Muscle layer of colon (tissue), 2 donors: ENCODE data around the gene PCDHB1.
A peak's percentile ranks its signal among the peaks of the same experiment; 100 is the strongest.

Experiments
- H3K27ac ChIP-seq: one replicate; pipeline ENCODE4 v1.7.0; 2013; ENCODE audit warnings: low read depth, mild to moderate bottlenecking, low read length, moderate library complexity
- H3K27me3 ChIP-seq, 2 donors: one replicate each; pipeline ENCODE4 v1.7.0; 2013; ENCODE audit warnings: low read length in 2 of 2, mild to moderate bottlenecking in 2 of 2; ENCODE audit not compliant: insufficient read depth in 2 of 2, control insufficient read depth in 1 of 2
- H3K36me3 ChIP-seq: one replicate; pipeline ENCODE4 v1.7.0; 2013; ENCODE audit warnings: mild to moderate bottlenecking, low read length; ENCODE audit not compliant: insufficient read depth
- H3K4me1 ChIP-seq: one replicate; pipeline ENCODE4 v1.7.0; 2013; ENCODE audit warnings: mild to moderate bottlenecking, low read length; ENCODE audit not compliant: insufficient read depth
- H3K4me3 ChIP-seq, 2 donors: one replicate each; pipeline ENCODE4 v1.7.0; 2013; ENCODE audit warnings: low read length in 2 of 2, low read depth in 1 of 2, mild to moderate bottlenecking in 1 of 2, moderate library complexity in 1 of 2
- H3K9ac ChIP-seq: one replicate; pipeline ENCODE4 v1.7.0; 2013; ENCODE audit warnings: low read length
- H3K9me3 ChIP-seq: one replicate; pipeline ENCODE4 v1.7.0; 2013; ENCODE audit warnings: mild to moderate bottlenecking, low read length
- donor health status: abdominal sarcoma.
- donor health status: Adenocarcinoma of cecum.

Gene PCDHB1

GRCh38 chr5:141050622-141051520, at the start of gene PCDHB1:
Gene PCDHB1, plus strand, starts transcription at chr5:141051374. Its CDS starts 97 bp downstream, at chr5:141051471.
- peak within 1 kb of the TSS; percentile 38 to 87 for H3K4me3 ChIP-seq
- no peaks in the 10 kb centered on the region for H3K36me3 ChIP-seq
- H3K27ac ChIP-seq, result no peak within 1 kb of the TSS
- peaks cover 0 to 10% of the 10 kb centered on the region in 2 donors for H3K27me3 ChIP-seq
- peaks cover 5% of the 10 kb centered on the region for H3K4me1 ChIP-seq
- H3K9ac ChIP-seq, result no peak within 1 kb of the TSS
- H3K9me3 ChIP-seq, result no peaks in the 10 kb centered on the region

GRCh38 chr5:141001446-141001843, 49.7 kb upstream of the PCDHB1 start:
- H3K4me3 ChIP-seq, result no peak overlapping the region
- H3K27me3 ChIP-seq, result no peaks in the 10 kb centered on the region
- H3K4me1 ChIP-seq, result peaks cover 11% of the 10 kb centered on the region
- no peaks in the 10 kb centered on the region for H3K36me3 ChIP-seq
- no peak overlapping the region for H3K27ac ChIP-seq
- H3K9ac ChIP-seq, result no peak overlapping the region
- no peaks in the 10 kb centered on the region for H3K9me3 ChIP-seq

GRCh38 chr5:141001844-141002604, 49.1 kb upstream of the PCDHB1 start:
- H3K27me3 ChIP-seq, result no peaks in the 10 kb centered on the region
- H3K4me1 ChIP-seq, result peaks cover 11% of the 10 kb centered on the region
- no peak overlapping the region for H3K9ac ChIP-seq
- H3K36me3 ChIP-seq, result no peaks in the 10 kb centered on the region
- no peaks in the 10 kb centered on the region for H3K9me3 ChIP-seq
- H3K4me3 ChIP-seq, result no peak overlapping the region
- no peak overlapping the region for H3K27ac ChIP-seq

- Histone ChIP-seq H3K4me1 (peaks cover 11% of the 10 kb centered on the region), H3K36me3 (no peaks in the 10 kb centered on the region), H3K4me3 (no peak overlapping the region), H3K9ac (no peak overlapping the region), H3K9me3 (no peaks in the 10 kb centered on the region), H3K27me3 (no peaks in the 10 kb centered on the region), H3K27ac (no peak overlapping the region)
These were observed 48.6 kb upstream of the PCDHB1 start for GRCh38 chr5:141002605-141002965.

GRCh38 chr5:141003031-141003430, 48.1 kb upstream of the PCDHB1 start:
- H3K9ac ChIP-seq, result no peak overlapping the region
- no peaks in the 10 kb centered on the region for H3K36me3 ChIP-seq
- no peak overlapping the region for H3K4me3 ChIP-seq
- H3K27ac ChIP-seq, result no peak overlapping the region
- no peaks in the 10 kb centered on the region for H3K27me3 ChIP-seq
- H3K9me3 ChIP-seq, result no peaks in the 10 kb centered on the region
- peaks cover 11% of the 10 kb centered on the region for H3K4me1 ChIP-seq

- Histone ChIP-seq H3K36me3 (no peaks in the 10 kb centered on the region), H3K4me3 (no peak overlapping the region), H3K9me3 (no peaks in the 10 kb centered on the region), H3K4me1 (peaks cover 11% of the 10 kb centered on the region), H3K27ac (no peak overlapping the region), H3K9ac (no peak overlapping the region), H3K27me3 (no peaks in the 10 kb centered on the region)
These were observed 47.2 kb upstream of the PCDHB1 start for GRCh38 chr5:141003791-141004611.

- no peaks in the 10 kb centered on the region for H3K27me3 ChIP-seq
- no peak overlapping the region for H3K27ac ChIP-seq
- no peaks in the 10 kb centered on the region for H3K36me3 ChIP-seq
- no peaks in the 10 kb centered on the region for H3K9me3 ChIP-seq
- H3K4me3 ChIP-seq, result no peak overlapping the region
- H3K9ac ChIP-seq, result no peak overlapping the region
- H3K4me1 ChIP-seq, result no peaks in the 10 kb centered on the region
These were observed 43.4 kb upstream of the PCDHB1 start for GRCh38 chr5:141007791-141008190.

- Histone ChIP-seq H3K4me3 (no peak overlapping the region), H3K9ac (no peak overlapping the region), H3K27ac (no peak overlapping the region), H3K9me3 (no peaks in the 10 kb centered on the region), H3K27me3 (no peaks in the 10 kb centered on the region), H3K4me1 (no peaks in the 10 kb centered on the region), H3K36me3 (no peaks in the 10 kb centered on the region)
These were observed 41.0 kb upstream of the PCDHB1 start for GRCh38 chr5:141010047-141010793.

- Histone ChIP-seq H3K9me3 (no peaks in the 10 kb centered on the region), H3K4me1 (no peaks in the 10 kb centered on the region), H3K9ac (no peak overlapping the region), H3K36me3 (no peaks in the 10 kb centered on the region), H3K4me3 (no peak overlapping the region), H3K27me3 (no peaks in the 10 kb centered on the region), H3K27ac (no peak overlapping the region)
These were observed 33.2 kb upstream of the PCDHB1 start for GRCh38 chr5:141017943-141018342.

- Histone ChIP-seq H3K4me3 (no peak overlapping the region), H3K9me3 (no peaks in the 10 kb centered on the region), H3K27me3 (no peaks in the 10 kb centered on the region), H3K9ac (no peak overlapping the region), H3K36me3 (no peaks in the 10 kb centered on the region), H3K27ac (no peak overlapping the region), H3K4me1 (no peaks in the 10 kb centered on the region)
These were observed 28.8 kb upstream of the PCDHB1 start for GRCh38 chr5:141022384-141022783.
